ENCODE data around the gene WDFY3. TPM values are rescaled to one million over a fixed set of nuclear protein-coding genes. Genes with fewer than 3 reads are reported as not detected.

The WDFY3 gene, protein sequence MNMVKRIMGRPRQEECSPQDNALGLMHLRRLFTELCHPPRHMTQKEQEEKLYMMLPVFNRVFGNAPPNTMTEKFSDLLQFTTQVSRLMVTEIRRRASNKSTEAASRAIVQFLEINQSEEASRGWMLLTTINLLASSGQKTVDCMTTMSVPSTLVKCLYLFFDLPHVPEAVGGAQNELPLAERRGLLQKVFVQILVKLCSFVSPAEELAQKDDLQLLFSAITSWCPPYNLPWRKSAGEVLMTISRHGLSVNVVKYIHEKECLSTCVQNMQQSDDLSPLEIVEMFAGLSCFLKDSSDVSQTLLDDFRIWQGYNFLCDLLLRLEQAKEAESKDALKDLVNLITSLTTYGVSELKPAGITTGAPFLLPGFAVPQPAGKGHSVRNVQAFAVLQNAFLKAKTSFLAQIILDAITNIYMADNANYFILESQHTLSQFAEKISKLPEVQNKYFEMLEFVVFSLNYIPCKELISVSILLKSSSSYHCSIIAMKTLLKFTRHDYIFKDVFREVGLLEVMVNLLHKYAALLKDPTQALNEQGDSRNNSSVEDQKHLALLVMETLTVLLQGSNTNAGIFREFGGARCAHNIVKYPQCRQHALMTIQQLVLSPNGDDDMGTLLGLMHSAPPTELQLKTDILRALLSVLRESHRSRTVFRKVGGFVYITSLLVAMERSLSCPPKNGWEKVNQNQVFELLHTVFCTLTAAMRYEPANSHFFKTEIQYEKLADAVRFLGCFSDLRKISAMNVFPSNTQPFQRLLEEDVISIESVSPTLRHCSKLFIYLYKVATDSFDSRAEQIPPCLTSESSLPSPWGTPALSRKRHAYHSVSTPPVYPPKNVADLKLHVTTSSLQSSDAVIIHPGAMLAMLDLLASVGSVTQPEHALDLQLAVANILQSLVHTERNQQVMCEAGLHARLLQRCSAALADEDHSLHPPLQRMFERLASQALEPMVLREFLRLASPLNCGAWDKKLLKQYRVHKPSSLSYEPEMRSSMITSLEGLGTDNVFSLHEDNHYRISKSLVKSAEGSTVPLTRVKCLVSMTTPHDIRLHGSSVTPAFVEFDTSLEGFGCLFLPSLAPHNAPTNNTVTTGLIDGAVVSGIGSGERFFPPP (N-terminal part only)
- 10 to 100 TPM in 1 of 3 donors, 1 to 10 TPM in 2; 6.6 to 13.7 (median 8.8) TPM for polyA plus RNA-seq

DNA sequence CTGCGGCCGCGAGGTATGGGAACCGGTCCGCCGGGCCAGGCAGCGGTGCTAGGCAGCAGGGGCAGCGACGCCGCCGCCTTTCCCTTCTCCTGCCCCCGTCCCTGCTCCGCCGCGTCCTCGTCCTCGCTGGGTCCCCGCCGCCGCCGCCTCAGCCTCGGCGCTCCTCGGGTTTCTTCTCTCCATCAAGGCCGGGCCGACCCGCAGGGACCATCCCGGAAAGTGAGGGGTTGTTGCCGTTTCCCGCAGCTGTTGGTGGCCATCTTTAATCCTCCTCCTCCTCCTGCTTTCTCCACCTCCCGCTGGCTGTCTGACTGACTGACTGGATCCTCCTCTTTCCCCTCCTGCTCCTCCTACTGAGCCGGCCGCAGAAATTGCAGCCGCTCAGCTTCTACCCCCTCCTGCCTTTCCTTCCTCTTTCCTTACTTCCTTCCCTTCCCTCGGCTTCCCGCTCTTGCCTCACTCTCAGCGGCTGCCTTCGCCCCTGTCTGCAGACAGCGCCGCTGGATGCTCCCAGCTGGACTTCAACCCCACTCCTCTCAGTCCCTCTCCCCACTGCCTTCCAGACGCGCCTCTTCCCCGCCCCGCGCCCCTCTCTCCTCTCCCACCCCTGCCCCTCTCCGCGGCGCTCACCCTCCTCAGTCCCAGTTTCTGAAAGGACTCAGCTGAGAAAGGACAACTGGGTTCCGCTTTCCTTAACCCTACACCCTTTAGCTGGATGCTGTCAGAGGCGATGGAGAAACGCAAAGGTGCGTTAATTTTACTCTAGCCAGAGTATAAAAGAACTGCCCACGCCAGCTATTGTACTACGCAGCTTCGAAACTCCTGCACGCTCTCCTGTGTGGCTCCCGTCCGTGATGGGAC, at the start of gene WDFY3:
WDFY3 (minus strand) TSS at position 309 of the 861 bp plus-strand sequence. CDS start 106,099 bp downstream, outside the sequence.
- WGBS, 3 donors, result 0 to 1% (median 0%) methylated on average over 44 to 58 of the region's 58 CpGs
- H3K27ac ChIP-seq (ENCODE audit: low read depth, low read length), result peak within 1 kb of the TSS; percentile 72

DNA sequence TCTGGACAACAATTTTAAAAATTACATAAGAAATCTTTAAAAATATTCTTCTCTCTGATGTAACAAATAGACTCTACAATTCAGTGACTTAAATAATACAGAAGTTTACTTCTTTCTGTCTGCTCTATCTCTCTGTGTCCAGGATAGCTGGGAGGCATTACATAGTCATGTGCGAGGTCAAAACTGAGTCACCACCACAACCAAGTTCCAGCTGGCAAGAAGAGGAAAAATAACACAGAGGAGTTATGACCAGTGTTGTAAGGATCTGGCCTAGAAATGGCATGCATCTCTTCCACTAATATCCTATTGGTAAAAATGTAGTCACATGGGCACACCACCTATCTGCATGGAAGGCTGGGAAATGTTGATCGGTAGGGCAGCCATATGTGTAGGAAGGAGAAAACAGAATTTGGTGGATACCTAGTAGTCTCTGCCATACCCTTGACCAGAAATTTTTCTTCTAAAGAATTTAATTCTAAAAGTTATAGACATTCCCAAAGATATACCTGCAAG, 39.4 kb upstream of the WDFY3 start:
- WGBS, 3 donors, result 86 to 98% (median 92%) methylated on average over 2 of the region's 2 CpGs
- H3K27ac ChIP-seq (ENCODE audit: low read depth, low read length), result no peak overlapping the region

DNA sequence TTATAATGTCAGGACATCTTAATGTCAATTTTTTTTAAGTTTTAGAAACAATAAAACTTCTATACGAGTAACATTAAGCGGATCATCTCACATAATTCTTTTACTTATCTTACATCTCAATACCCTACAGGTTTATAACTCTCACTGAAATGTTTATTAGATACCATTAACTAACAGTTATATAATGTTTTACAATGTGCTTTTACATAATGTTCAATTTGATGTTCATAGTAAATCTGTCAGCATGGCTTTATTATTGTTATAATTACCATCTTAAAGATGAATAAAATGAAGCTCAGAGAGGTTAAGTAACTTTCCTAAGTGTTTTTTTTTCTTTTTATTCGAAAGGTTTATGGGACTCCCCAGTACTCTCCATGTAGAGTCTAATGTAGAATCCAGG, 33.9 kb upstream of the WDFY3 start:
- WGBS, 3 donors, result 77 to 89% (median 87%) methylated on average over 3 of the region's 3 CpGs
- no peak overlapping the region for H3K27ac ChIP-seq (ENCODE audit: low read depth, low read length)

DNA sequence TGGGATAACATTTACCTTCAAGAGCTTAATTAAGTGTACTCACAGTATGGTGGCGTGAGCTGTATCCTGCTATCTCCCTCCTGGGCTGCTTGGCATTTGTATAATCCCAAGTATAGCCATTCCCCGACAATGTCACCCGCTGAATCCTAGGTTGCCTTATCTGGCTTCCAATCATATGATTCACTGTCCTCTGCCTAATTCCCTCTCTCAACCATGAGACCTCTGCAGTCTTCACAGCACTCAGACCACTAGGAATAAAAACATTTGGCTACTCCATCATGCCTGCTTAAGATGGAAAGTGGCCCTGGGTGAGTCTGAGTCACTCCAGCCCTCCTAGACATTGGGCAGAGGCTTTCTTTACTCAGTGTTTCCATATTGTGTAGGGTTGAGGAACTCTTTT, 28.9 kb upstream of the WDFY3 start:
- 74 to 96% (median 93%) methylated on average over 3 of the region's 3 CpGs for WGBS, 3 donors
- H3K27ac ChIP-seq (ENCODE audit: low read depth, low read length), result no peak overlapping the region

DNA sequence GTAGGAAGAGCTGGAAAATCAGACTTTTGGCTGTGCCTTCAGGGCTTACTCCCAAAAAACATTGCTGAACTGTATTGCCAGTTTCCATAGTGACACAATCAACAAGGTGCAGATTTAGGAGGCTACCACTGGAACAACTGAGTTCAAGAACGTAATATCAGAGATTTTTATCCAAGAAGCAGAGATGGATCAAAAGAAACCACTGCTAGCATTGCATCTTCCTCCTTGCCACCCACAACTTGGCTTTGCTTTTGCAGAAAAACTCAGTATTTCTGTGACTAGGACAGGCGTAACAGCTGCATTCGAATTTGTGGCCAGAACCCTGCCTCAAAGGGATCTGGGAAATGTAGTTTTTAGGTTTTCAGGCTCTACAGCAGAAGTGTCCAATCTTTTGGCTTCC, 27.8 kb upstream of the WDFY3 start:
- H3K27ac ChIP-seq (ENCODE audit: low read depth, low read length), result no peak overlapping the region
- WGBS, 3 donors, result 31 to 41% (median 36%) methylated on average over 3 of the region's 3 CpGs

DNA sequence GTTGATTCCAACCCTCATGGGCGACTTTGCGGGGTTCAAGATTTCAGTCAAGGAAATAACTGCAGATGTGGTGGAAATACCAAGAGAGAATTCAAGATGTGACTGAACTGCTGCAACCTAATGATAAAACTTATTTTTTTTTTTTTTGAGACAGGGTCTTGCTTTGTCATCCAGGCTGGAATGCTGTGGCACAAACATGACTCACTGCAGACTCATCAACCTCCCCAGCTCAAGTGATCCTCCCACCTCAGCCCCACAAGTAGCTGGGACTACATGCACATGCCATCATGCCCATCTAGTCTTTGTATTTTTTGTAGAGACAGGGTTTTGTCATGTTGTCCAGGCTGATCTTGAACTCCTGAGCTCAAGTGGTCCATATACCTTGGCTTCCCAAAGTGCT, 19.5 kb upstream of the WDFY3 start:
- H3K27ac ChIP-seq (ENCODE audit: low read depth, low read length), result no peak overlapping the region
- WGBS, 3 donors, result 95 to 97% (median 96%) methylated on average over 2 of the region's 2 CpGs

DNA sequence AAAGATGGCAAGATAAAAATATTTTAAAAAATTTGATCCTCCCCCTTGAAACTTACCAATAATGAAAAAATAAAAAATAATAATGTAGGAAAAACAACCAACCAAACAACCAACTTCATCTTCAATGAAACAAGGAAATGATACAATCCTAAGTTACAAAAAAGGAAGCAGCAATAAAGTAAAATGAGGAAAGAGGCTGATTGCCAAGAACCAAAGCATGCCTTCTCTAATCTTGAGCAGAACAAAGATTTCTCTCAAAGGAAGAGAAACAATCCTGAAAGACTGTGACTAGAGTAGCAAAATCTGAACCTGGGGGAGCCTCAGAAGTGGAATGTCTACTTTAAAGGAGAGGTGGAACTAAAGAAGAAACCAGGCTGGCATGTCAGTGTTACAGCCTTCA, 10.9 kb upstream of the WDFY3 start:
- H3K27ac ChIP-seq (ENCODE audit: low read depth, low read length), result no peak overlapping the region

DNA sequence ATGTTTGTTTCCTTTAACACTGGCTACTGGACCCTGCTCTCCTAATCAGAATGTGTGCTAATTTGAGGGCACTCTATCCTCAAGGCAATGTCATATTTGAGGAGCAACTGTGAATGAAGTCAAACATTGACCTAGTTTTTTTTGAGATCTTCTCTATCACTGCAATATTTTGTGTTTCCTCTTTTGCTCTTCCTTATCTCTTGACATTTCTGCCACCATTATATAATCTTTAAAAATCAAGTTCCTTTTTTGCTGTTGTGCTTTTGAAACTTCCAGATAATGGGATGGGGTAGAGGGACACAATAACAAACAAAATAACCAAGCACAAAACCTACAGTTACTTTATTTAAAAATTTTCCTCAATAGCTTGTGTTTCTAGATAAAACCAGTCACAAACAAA, 7.4 kb upstream of the WDFY3 start:
- no peak overlapping the region for H3K27ac ChIP-seq (ENCODE audit: low read depth, low read length)

DNA sequence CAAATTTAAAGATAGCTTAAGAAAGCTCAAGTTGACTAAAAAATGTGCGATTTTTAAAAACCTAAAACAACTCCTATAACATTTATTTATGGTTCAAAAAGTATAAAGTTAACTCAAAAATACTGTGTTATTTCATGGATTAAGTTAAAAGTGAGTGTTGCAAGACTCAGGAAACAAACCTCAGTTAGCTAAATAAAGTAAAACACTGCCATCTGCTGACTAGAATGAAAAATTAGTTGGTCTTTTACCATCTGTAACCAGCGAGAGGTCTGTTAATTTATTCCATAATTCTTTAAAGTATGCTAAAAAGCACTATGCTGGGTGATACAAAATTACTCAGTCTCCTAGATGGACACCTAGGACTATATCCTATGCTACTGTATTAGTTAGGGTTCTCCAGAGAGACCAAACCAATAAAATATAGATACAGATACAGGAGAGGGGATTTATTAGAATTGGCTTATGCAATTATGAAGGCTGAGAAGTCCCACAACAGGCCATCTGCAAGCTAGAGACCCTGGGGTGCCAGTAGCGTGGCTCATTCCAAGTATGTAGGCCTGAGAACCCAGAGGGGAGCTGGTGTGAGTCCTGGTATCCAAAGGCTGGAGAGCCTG, 4.9 kb upstream of the WDFY3 start:
- no peak overlapping the region for H3K27ac ChIP-seq (ENCODE audit: low read depth, low read length)
- 7 to 10% (median 8%) methylated on average over 3 of the region's 3 CpGs for WGBS, 3 donors

DNA sequence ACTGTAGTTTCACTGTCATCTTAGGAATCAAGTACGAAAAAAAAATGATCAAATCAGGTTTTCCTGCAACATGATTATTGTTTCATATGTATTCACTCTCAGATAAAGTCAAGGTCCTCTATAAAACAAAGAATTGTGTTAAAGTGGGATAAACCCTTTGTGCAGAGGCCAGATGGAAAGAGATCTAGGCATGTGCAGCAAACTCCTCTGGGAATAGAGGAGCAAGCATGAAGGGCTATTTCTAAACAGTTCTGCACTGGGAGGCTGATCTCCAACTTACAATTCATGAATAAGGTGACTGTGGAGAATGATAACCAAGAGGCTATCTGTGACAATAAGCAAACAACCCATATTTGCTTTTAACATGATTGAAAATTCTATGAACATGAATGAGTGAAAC, 2.4 kb upstream of the WDFY3 start:
- WGBS, 3 donors, result 54 to 80% (median 62%) methylated on average over 1 of the region's 1 CpG
- no peak overlapping the region for H3K27ac ChIP-seq (ENCODE audit: low read depth, low read length)

DNA sequence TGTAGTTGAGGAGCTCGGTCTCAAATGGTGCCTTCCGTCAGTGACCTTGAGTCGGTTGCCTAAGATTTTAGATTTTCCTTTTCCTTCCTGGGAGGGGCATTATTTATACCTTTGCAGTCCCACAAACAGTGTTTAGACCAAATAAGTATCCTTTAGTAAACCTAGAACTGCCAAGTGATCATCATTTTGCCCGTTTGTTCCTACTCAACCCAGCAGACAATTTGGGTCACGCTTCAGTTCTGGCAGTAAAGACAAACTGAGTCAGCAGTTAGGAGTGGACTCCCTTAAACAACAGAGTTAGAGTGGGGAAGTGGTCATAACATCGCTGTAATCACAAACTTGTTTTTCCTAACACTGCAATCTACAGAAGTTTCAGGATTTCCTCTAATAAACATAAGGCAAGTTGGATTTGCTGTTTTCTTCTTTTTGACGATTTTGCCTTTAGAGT, 777 bp upstream of the WDFY3 start:
- 0 to 4% (median 1%) methylated on average over 7 of the region's 7 CpGs for WGBS, 3 donors
- peak overlapping the region; percentile 72 for H3K27ac ChIP-seq (ENCODE audit: low read depth, low read length)

DNA sequence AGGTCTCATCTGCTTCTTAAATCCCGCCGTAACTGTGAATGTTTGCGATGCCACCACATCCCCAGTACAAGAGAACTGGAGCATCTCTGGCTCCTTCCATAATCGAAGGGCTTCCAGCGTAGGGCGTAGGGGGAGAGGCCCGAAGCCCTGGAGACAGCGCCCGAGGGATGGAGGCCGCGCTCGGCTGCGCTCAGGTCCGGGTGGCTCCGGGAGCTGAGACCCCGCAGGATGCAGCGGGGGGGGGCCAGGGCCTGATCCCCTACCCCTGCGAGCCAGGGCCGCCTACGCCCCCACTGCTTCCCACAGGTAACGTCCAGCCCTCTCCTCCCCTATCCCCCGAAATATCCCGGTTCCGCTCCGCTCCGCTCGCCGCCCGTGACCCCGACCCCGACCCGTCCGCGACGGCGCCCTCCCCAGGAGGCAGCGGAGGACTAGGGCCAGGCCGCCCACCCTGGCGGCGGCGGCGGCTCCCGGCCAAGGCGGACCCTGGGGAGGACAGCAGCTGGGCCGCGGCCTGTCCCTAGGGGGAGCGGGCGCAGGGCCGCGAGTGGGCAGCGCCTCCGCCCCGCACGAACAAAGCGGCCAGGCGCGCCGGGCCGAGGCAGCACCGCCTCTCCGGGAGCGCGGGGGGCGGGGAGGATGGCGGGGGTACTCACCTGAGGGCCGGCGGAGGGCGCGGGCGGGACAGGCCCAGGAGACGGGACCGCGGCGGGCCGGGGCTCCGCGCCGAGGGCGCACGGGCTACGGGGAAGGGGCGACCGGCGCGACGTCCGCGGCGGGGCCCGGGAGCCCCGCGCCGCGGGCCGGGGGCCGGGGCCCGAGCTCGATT, 723 bp downstream of the WDFY3 start:
- WGBS, 3 donors, result 1 to 2% (median 2%) methylated on average over 58 to 98 of the region's 98 CpGs
- H3K27ac ChIP-seq (ENCODE audit: low read depth, low read length), result no peak overlapping the region

DNA sequence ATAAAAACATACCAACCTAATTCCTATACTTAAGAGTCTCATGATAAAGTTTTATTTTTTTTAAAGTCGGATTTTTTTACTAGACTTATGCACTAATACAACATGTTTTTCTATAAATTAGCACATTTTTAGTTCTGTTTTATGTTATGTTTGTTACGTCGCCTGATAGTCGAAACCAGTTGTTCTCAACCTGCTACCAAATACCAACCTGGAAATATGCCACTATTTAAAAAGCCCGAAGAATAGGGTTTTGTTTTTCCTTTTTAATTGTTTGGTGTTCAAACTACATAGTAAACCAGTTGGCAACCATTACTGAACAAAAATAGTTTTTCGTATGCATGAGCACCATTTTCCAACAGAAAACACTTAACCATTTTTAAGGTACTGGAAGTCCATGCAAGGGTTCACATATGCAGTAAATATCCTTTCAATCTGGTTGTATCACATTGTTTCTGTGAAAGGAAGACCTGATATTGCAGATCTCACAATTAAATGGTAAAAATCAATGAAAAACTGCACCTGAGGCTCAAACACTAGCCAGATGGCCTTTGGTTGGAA, 1.4 kb downstream of the WDFY3 start:
- WGBS, 3 donors, result 35 to 67% (median 64%) methylated on average over 6 of the region's 6 CpGs

DNA sequence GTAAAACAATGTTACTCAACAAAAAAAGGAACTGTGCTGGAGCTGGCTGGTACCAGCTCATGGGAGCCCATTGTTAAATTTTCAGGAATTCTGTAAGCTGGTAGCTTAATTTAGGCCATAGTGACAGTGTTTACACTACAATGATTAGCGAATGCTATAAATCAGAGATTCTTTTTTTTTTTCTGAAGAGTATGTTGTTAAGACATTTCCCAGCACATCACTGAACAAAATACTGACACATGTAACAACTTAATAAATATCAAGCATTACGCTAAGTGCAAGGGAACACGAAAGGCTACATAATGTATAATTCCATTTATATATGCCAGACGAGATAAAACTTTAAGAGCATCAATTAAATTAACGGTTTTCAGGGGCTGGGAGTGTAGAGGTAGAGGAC, 4.4 kb downstream of the WDFY3 start:
- 81 to 86% (median 82%) methylated on average over 5 of the region's 5 CpGs for WGBS, 3 donors
- no peak overlapping the region for H3K27ac ChIP-seq (ENCODE audit: low read depth, low read length)

More for the DNA sequence above, 1.4 kb downstream of the WDFY3 start:
- H3K27ac ChIP-seq (ENCODE audit: low read depth, low read length), result no peak overlapping the region

DNA sequence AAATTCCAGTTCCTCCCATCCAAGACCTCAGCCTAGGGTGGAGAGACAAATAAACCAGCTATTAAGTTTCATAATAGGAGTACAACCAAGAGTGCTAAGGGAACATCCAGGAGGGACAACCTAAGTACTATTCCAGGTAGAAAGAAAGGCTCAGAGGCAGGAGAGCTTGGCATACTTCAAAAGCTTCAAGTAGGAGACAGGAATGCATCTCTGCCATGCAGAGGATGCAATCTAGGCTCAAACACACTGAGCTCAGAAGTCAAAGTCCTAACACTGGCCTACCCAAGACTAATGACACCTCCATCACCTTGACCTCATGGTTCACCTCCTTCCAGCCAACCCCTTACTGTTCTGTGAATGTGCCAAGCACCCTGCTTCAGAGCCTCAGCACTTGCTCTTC, 8.1 kb downstream of the WDFY3 start:
- peak overlapping the region; percentile 42 for H3K27ac ChIP-seq (ENCODE audit: low read depth, low read length)

DNA sequence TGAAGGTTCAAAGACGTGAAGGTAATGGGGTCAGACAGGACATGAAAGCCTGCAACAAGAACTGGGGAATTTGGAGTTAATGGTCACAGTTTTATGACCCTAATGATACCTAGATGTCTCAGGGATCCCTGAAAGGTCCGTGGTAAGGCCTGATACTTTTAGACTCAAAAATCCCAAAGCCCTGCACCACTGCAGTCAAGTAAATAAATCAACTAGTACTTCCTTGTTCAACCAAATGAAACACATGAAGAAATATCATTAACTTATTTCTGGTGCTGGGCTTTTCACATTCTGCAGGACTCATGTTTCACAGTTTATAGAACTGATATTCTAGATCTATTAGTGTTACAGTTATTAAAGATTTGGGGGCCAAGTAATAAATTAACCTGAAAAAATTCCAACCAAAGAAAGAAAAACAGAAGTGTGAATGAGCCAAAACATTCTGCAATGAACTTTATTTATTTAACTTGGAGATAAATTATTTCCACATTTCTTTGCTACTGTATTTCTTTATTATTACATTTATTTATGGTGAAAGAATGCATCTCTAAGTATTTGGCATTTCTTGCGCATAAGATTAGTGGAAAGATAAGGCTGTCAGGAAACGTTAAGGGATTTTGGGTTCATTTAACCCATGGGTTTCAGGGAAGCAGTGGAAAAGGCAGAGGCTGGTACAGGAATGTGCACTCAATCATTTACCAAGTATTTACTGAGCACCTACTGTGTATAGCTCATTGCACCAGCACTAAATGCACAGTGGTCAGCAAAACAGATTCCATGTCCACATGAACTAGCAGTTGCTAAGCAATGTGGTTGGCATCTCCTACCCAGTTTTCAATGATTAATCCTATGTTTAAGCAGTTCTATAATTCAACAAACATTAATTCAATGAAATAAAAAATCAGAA, 8.7 kb downstream of the WDFY3 start:
- no peak overlapping the region for H3K27ac ChIP-seq (ENCODE audit: low read depth, low read length)
- WGBS, 3 donors, result 43 to 74% (median 64%) methylated on average over 4 of the region's 4 CpGs
